Keratinocyte (primary cell): ENCODE measurements around the gene DENND1A. TPM values are rescaled to one million over a fixed set of nuclear protein-coding genes. Genes with fewer than 3 reads are reported as not detected.

Source experiments
- DNase-seq: peaks from one replicate; pipeline ENCODE4 v3.0.0-alpha.2; 2011; ENCODE audit warnings: low read depth, missing footprints, low spot score
- FAIRE-seq: peaks from 2 replicates; lab custom pipeline; 2011; peaks lifted over from hg19 to GRCh38; lab: Jason Lieb, UNC
- H2AFZ ChIP-seq: 2 replicates; pipeline ENCODE4 v1.6.0; 2012; ENCODE audit warnings: low read length, control low read depth, inconsistent platforms; ENCODE audit not compliant: control insufficient read depth
- H3K27ac ChIP-seq: 2 replicates; pipeline ENCODE4 v1.5.1; 2011; ENCODE audit warnings: low read length; ENCODE audit not compliant: control insufficient read depth, insufficient read depth
- H3K27me3 ChIP-seq: 3 replicates; pipeline ENCODE4 v1.6.0; 2011; ENCODE audit warnings: low read length; ENCODE audit not compliant: control insufficient read depth, insufficient read depth; ENCODE audit errors: extremely low read depth
- H3K36me3 ChIP-seq, 2 experiments: 2 replicates in 1 of 2; 3 replicates in 1 of 2; pipeline ENCODE4 v1.5.1; 2011; ENCODE audit warnings: low read length in 2 of 2, mild to moderate bottlenecking in 1 of 2; ENCODE audit not compliant: control insufficient read depth in 2 of 2, insufficient read depth in 2 of 2; ENCODE audit errors: extremely low read depth in 1 of 2
- H3K4me1 ChIP-seq: 3 replicates; pipeline ENCODE4 v1.5.1; 2011; ENCODE audit warnings: low read length; ENCODE audit not compliant: control insufficient read depth, insufficient read depth; ENCODE audit errors: extremely low read depth
- H3K4me2 ChIP-seq: 3 replicates; pipeline ENCODE4 v1.6.0; 2011; ENCODE audit warnings: low read depth, low read length; ENCODE audit not compliant: control insufficient read depth, insufficient read depth; ENCODE audit errors: extremely low read depth
- H3K4me3 ChIP-seq, 3 experiments: fragments of 200-600 bp in 1 of 3; sonication (generic) in 1 of 3; 2 replicates in 2 of 3; 3 replicates in 1 of 3; pipeline ENCODE4 v1.5.1; 2011 to 2016; ENCODE audit warnings: low read length in 3 of 3, mild to moderate bottlenecking in 3 of 3, control low read depth in 2 of 3, inconsistent platforms in 1 of 3, low read depth in 1 of 3, mixed read lengths in 1 of 3, mixed run types in 1 of 3, moderate library complexity in 1 of 3; ENCODE audit not compliant: control insufficient read depth in 2 of 3, insufficient read depth in 2 of 3; ENCODE audit errors: extremely low read depth in 1 of 3
- H3K79me2 ChIP-seq: 2 replicates; pipeline ENCODE4 v1.6.0; 2012; ENCODE audit warnings: low read length; ENCODE audit not compliant: control insufficient read depth, insufficient read depth
- H3K9ac ChIP-seq: 3 replicates; pipeline ENCODE4 v1.6.0; 2011; ENCODE audit warnings: low read length; ENCODE audit not compliant: control insufficient read depth, insufficient read depth; ENCODE audit errors: extremely low read depth
- H3K9me1 ChIP-seq: 3 replicates; pipeline ENCODE4 v1.6.0; 2011; ENCODE audit warnings: low read length; ENCODE audit not compliant: control insufficient read depth, insufficient read depth; ENCODE audit errors: extremely low read depth
- H3K9me3 ChIP-seq: 2 replicates; pipeline ENCODE4 v1.5.1; 2012; ENCODE audit warnings: low read depth, low read length; ENCODE audit not compliant: control insufficient read depth
- H4K20me1 ChIP-seq: 3 replicates; pipeline ENCODE4 v1.6.0; 2011; ENCODE audit warnings: low read length; ENCODE audit not compliant: control insufficient read depth, insufficient read depth; ENCODE audit errors: extremely low read depth
- CTCF ChIP-seq, 3 experiments: IDR thresholded peaks in 1 of 3; conservative IDR thresholded peaks in 1 of 3; optimal IDR thresholded peaks in 1 of 3; 2 replicates in 2 of 3; 3 replicates in 1 of 3; pipeline versions ENCODE3 to v1.5.1; 2011; ENCODE audit warnings: low read length in 3 of 3, mild to moderate bottlenecking in 3 of 3, moderate library complexity in 2 of 3, control low read depth in 1 of 3, inconsistent platforms in 1 of 3; ENCODE audit not compliant: insufficient read depth in 2 of 3; ENCODE audit errors: extremely low read depth in 1 of 3
- EZH2 ChIP-seq: IDR thresholded peaks from one replicate; pipeline ENCODE4 v1.6.1; 2012; ENCODE audit warnings: inconsistent platforms, mild to moderate bottlenecking, low read length, moderate library complexity
- dilution Hi-C: fragments of 300-500 bp; cut with MboI; formaldehyde crosslinking; loops from one replicate; pipeline ENCODE4 v1.7.0; 2020; ENCODE audit warnings: low sequenced_read_pairs; ENCODE audit not compliant: extremely low pct_ligation_motif_present
- polyA plus RNA-seq, 5 experiments: library from polyadenylated mRNA; depleted of rRNA in 3 of 5; stranded (reverse) in 3 of 5; stranded (forward) in 1 of 5; unstranded in 1 of 5; fragments of >200 nt; gene quantifications; 1 replicate in 1 of 5; 2 replicates in 3 of 5; 3 replicates in 1 of 5; pipeline versions ENCODE4 v1.2.1 to v1.2.3, GENCODE V29; 2011 to 2012; ENCODE audit warnings: missing spikeins in 2 of 5, low read depth in 1 of 5, low replicate concordance in 1 of 5

The DENND1A gene
- polyA plus RNA-seq, 1 donor (not counting 4 experiments of a cell fraction or from before 2014, with no cell fraction given) = 13.0 TPM

GRCh38 chr9:123753016-123753415 lies 176.9 kb downstream of the DENND1A start:
- no peaks in the 10 kb centered on the region for H3K79me2 ChIP-seq
- H3K9ac ChIP-seq = no peak overlapping the region
- dilution Hi-C loops = no loop called here
- H3K27ac ChIP-seq = no peak overlapping the region
- no peaks in the 10 kb centered on the region for H3K36me3 ChIP-seq
- no peak for FAIRE-seq
- no peaks in the 10 kb centered on the region for H4K20me1 ChIP-seq
- no peak overlapping the region for H2AFZ ChIP-seq
- no peak overlapping the region for H3K4me3 ChIP-seq
- no peak overlapping the region for H3K4me2 ChIP-seq
- H3K9me3 ChIP-seq = no peaks in the 10 kb centered on the region
- DNase-seq = no peak
- no peaks in the 10 kb centered on the region for H3K27me3 ChIP-seq
- peaks cover 2% of the 10 kb centered on the region for H3K9me1 ChIP-seq
- TF ChIP-seq CTCF (optimal IDR thresholded peaks at IDR 0.05 in 1 of 3, IDR thresholded peaks at IDR 0.05 in 1 of 3, conservative IDR thresholded peaks at IDR 0.05 in 1 of 3; ENCODE audit: extremely low read depth in 1 of 3, insufficient read depth in 2 of 3, low read length in 3 of 3) (no peak), EZH2 (no peak)
- H3K4me1 ChIP-seq = no peaks in the 10 kb centered on the region

- Histone ChIP-seq H3K4me3 (no peak overlapping the region), H3K9ac (no peak overlapping the region), H3K9me3 (no peaks in the 10 kb centered on the region), H2AFZ (no peak overlapping the region), H3K9me1 (no peaks in the 10 kb centered on the region), H3K36me3 (no peaks in the 10 kb centered on the region), H3K4me2 (no peak overlapping the region), H3K27ac (no peak overlapping the region), H3K79me2 (no peaks in the 10 kb centered on the region), H3K27me3 (no peaks in the 10 kb centered on the region), H3K4me1 (no peaks in the 10 kb centered on the region), H4K20me1 (no peaks in the 10 kb centered on the region)
- dilution Hi-C loops = no loop called here
- no peak for FAIRE-seq
- TF ChIP-seq CTCF (optimal IDR thresholded peaks at IDR 0.05 in 1 of 3, IDR thresholded peaks at IDR 0.05 in 1 of 3, conservative IDR thresholded peaks at IDR 0.05 in 1 of 3; ENCODE audit: extremely low read depth in 1 of 3, insufficient read depth in 2 of 3, low read length in 3 of 3) (no peak), EZH2 (no peak)
- DNase-seq = no peak
These were observed 180.2 kb downstream of the DENND1A start for GRCh38 chr9:123749580-123750202.
